ENCODE data around the gene ARHGAP8. TPM values are rescaled to one million over a fixed set of nuclear protein-coding genes. Genes with fewer than 3 reads are reported as not detected.

ARHGAP8 gene
- total RNA-seq, 1 donor from 2014 or later = 38.1 TPM

GRCh38 chr22:44816141-44816540, 63.8 kb downstream of the ARHGAP8 start:
- H3K4me3 ChIP-seq (ENCODE audit: low read depth, low read length) = no peak overlapping the region
- DNase-seq (ENCODE audit: low read depth) = no peak
- TF ChIP-seq CTCF (conservative IDR thresholded peaks at IDR 0.05; ENCODE audit: low read depth, low read length) = no peak

DNA sequence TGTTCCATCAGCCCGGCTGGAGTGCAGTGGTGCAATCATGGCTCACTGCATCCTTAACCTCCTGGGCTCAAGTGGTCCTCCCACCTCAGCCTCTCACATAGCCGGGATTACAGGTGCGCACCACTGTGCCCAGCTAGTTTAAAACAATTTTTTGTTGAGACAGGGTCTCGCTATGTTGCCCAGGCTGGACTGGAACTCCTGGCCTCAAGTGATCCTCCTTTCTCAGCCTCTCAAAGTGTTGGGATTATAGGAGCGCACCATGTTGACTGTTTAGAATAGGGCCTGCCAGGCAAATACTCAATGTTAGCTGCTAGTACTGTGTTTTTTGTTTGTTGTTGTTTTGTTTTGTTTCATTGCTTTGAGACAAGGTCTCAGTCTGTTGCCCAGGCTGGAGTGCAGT, 66.4 kb downstream of the ARHGAP8 start:
- no peak for DNase-seq (ENCODE audit: low read depth)
- TF ChIP-seq CTCF (conservative IDR thresholded peaks at IDR 0.05; ENCODE audit: low read depth, low read length) = no peak
- H3K4me3 ChIP-seq (ENCODE audit: low read depth, low read length) = no peak overlapping the region

- TF ChIP-seq CTCF (conservative IDR thresholded peaks at IDR 0.05; ENCODE audit: low read depth, low read length) = no peak
- no peak for DNase-seq (ENCODE audit: low read depth)
- H3K4me3 ChIP-seq (ENCODE audit: low read depth, low read length) = no peak overlapping the region
Observed at GRCh38 chr22:44819966-44820631, 67.7 kb downstream of the ARHGAP8 start.

GRCh38 chr22:44821741-44822475, 69.5 kb downstream of the ARHGAP8 start:
- no peak overlapping the region for H3K4me3 ChIP-seq (ENCODE audit: low read depth, low read length)
- no peak for TF ChIP-seq CTCF (conservative IDR thresholded peaks at IDR 0.05; ENCODE audit: low read depth, low read length)
- no peak for DNase-seq (ENCODE audit: low read depth)

GRCh38 chr22:44822534-44822933, 70.2 kb downstream of the ARHGAP8 start:
- no peak for DNase-seq (ENCODE audit: low read depth)
- TF ChIP-seq CTCF (conservative IDR thresholded peaks at IDR 0.05; ENCODE audit: low read depth, low read length) = no peak
- H3K4me3 ChIP-seq (ENCODE audit: low read depth, low read length) = no peak overlapping the region

DNA sequence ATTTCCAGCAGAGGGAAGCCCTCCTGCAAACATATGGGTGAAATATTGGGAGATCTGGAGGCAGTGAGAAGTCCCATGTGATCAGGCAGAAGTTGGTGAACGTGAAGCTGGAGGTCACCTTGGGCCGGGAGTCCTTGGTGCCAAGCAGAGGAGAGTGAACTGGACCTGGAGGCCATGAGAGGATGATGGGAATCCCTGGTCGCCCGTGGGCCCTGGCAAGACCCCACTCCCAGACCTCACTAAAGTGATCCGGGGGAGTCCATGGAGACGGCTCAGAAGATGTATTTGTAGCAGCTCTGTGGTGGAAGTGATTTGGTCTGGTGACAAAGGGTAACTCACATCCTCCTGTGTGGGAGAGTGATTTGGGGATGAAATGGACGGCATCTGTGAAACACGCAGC, 71.0 kb downstream of the ARHGAP8 start:
- DNase-seq (ENCODE audit: low read depth) = no peak
- H3K4me3 ChIP-seq (ENCODE audit: low read depth, low read length) = no peak overlapping the region
- TF ChIP-seq CTCF (conservative IDR thresholded peaks at IDR 0.05; ENCODE audit: low read depth, low read length) = no peak

GRCh38 chr22:44823806-44824205, 71.4 kb downstream of the ARHGAP8 start:
- H3K4me3 ChIP-seq (ENCODE audit: low read depth, low read length) = no peak overlapping the region
- DNase-seq (ENCODE audit: low read depth) = no peak
- no peak for TF ChIP-seq CTCF (conservative IDR thresholded peaks at IDR 0.05; ENCODE audit: low read depth, low read length)

All from epithelial cell of proximal tubule (primary cell).